ENCODE results near the gene MRPL42. TPM values are rescaled to one million over a fixed set of nuclear protein-coding genes. Genes with fewer than 3 reads are reported as not detected.
"Not testable (repeated sequence)": the region's sequence is repeated elsewhere in the genome, so short reads cannot be mapped to it uniquely, and the experiment has no call there.

The MRPL42 gene
- total and polyA plus RNA-seq, 12 donors, result 21.9 to 131 (median 81.9) TPM

- H3K4me1 ChIP-seq (replicated peaks in 1 of 2), result no peaks in the 10 kb centered on the region
- no peaks in the 10 kb centered on the region for H3K27me3 ChIP-seq
- intact Hi-C loops (cut with DNase I), result no loop called here
- H3K4me3 ChIP-seq, result no peak overlapping the region
- H3K36me3 ChIP-seq (replicated peaks in 1 of 2), result no peaks in the 10 kb centered on the region
- H3K9me3 ChIP-seq (replicated peaks in 1 of 3), result no peaks in the 10 kb centered on the region
- H3K27ac ChIP-seq, result no peak overlapping the region
- TF ChIP-seq, protein P1, sequence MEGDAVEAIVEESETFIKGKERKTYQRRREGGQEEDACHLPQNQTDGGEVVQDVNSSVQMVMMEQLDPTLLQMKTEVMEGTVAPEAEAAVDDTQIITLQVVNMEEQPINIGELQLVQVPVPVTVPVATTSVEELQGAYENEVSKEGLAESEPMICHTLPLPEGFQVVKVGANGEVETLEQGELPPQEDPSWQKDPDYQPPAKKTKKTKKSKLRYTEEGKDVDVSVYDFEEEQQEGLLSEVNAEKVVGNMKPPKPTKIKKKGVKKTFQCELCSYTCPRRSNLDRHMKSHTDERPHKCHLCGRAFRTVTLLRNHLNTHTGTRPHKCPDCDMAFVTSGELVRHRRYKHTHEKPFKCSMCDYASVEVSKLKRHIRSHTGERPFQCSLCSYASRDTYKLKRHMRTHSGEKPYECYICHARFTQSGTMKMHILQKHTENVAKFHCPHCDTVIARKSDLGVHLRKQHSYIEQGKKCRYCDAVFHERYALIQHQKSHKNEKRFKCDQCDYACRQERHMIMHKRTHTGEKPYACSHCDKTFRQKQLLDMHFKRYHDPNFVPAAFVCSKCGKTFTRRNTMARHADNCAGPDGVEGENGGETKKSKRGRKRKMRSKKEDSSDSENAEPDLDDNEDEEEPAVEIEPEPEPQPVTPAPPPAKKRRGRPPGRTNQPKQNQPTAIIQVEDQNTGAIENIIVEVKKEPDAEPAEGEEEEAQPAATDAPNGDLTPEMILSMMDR (IDR thresholded peaks at IDR 0.05), result no peak
- no peak for TF ChIP-seq POLR2A (IDR thresholded peaks at IDR 0.05)
- DNase-seq, result no peak
- 77 to 89% (median 82%) methylated on average over 4 of the region's 4 CpGs for WGBS, 4 donors
Measured at GRCh38 chr12:93552427-93552826, 85.1 kb downstream of the MRPL42 start.

GRCh38 chr12:93557879-93558278 is 90.6 kb downstream of the MRPL42 start:
- H3K4me3 ChIP-seq; intact Hi-C loops (cut with DNase I); H3K36me3 ChIP-seq (replicated peaks in 1 of 2); H3K27ac ChIP-seq; H3K27me3 ChIP-seq; H3K4me1 ChIP-seq (replicated peaks in 1 of 2); DNase-seq: not testable (repeated sequence)
- H3K9me3 ChIP-seq (replicated peaks in 1 of 3), result peaks cover 0 to 13% (median 7%) of the 10 kb centered on the region in 3 donors

GRCh38 chr12:93558685-93559084 is 91.4 kb downstream of the MRPL42 start:
- H3K4me1 ChIP-seq (replicated peaks in 1 of 2); H3K36me3 ChIP-seq (replicated peaks in 1 of 2); intact Hi-C loops (cut with DNase I); H3K4me3 ChIP-seq; DNase-seq; H3K27me3 ChIP-seq; H3K27ac ChIP-seq: not testable (repeated sequence)
- WGBS, 4 donors, result 90 to 100% (median 94%) methylated on average over 1 of the region's 1 CpG
- peaks cover 0 to 13% (median 7%) of the 10 kb centered on the region in 3 donors for H3K9me3 ChIP-seq (replicated peaks in 1 of 3)

DNA sequence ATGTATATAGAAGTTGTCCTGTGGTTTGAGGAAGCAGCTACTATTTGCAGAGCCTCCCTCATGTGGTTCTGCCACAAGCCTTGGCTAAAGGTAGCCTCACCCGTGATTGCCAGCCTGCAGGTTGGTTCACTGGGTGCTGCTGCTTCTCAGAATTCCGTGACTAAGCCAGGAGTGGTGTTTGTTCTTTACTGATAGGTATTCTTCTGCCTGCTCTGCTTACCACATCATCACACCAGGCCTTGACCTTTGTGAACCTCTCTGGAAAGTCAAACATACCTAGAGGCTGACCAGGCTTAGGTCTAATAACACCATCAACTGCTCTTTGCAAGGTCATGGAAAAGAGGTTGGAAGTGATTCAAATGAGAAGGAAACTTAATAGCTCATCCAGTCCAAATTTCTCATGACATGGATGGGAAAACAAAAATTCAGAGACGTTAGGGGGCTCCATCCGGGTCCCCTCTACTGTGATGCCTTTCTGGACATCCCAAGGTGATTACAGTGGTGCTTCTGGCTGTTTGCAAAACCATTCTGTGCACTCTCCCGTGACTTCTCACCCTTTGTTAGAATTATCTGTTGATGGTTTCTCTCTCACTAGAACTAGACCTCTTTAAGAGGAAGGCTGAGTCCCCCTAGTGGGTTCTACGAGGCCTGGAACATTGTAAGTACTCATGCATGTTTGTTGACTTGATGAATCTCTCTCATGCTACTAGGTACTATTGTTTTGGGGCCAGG is 96.7 kb downstream of the MRPL42 start:
- Histone ChIP-seq H3K9me3 (replicated peaks in 1 of 3) (peaks cover 0 to 7% (median under 1%) of the 10 kb centered on the region in 3 donors), H3K4me1 (replicated peaks in 1 of 2) (peaks cover 0 to 1% of the 10 kb centered on the region in 2 donors), H3K27me3 (no peaks in the 10 kb centered on the region), H3K27ac (no peak overlapping the region), H3K36me3 (replicated peaks in 1 of 2) (peaks cover 0 to 6% of the 10 kb centered on the region in 2 donors), H3K4me3 (no peak overlapping the region)
- 57 to 74% (median 61%) methylated on average over 6 of the region's 6 CpGs for WGBS, 4 donors
- intact Hi-C loops (cut with DNase I), result loop anchor here in 1 of 2 donors (10.0 kb wide), 1 partner anchor 541 kb away; no protein-coding TSS in a partner anchor
- TF ChIP-seq, protein P1 (IDR thresholded peaks at IDR 0.05), result no peak
- TF ChIP-seq POLR2A (IDR thresholded peaks at IDR 0.05), result no peak
- DNase-seq, result peak in 3 of 7 donors; percentile 10 to 59 (median 26)

GRCh38 chr12:93565760-93566159 is 98.4 kb downstream of the MRPL42 start:
- peaks cover 0 to 7% of the 10 kb centered on the region in 2 donors for H3K4me1 ChIP-seq (replicated peaks in 1 of 2)
- no peak for DNase-seq
- intact Hi-C loops (cut with DNase I), result loop anchor here (5.0 to 10.0 kb wide), 3 partner anchors 58 to 539 kb away; no protein-coding TSS in a partner anchor
- H3K9me3 ChIP-seq (replicated peaks in 1 of 3), result peaks cover 0 to 5% (median 0%) of the 10 kb centered on the region in 3 donors
- H3K27me3 ChIP-seq, result no peaks in the 10 kb centered on the region
- peaks cover 0 to 6% of the 10 kb centered on the region in 2 donors for H3K36me3 ChIP-seq (replicated peaks in 1 of 2)
- no peak overlapping the region for H3K27ac ChIP-seq
- TF ChIP-seq, protein P1 (IDR thresholded peaks at IDR 0.05), result no peak
- no peak for TF ChIP-seq POLR2A (IDR thresholded peaks at IDR 0.05)
- H3K4me3 ChIP-seq, result no peak overlapping the region
- 88 to 95% (median 90%) methylated on average over 3 of the region's 3 CpGs for WGBS, 4 donors

Small RNA genes lying within 50 kb of the gene (small RNA-seq; reads per million reads assigned to genes)
- 0 reads per million in 2 donors for gene RF00019

Other genes starting within 250 kb of the MRPL42 start
- 100 to 1,000 TPM in 7 of 9 donors, 10 to 100 TPM in 2; 52.9 to 195 (median 138) TPM for gene NUDT4, start 89.6 kb upstream of the MRPL42 start, total RNA-seq
- gene NUDT4, start 89.6 kb upstream of the MRPL42 start, polyA plus RNA-seq, result 100 to 1,000 TPM in 1 of 3 donors, 10 to 100 TPM in 2; 23.0 to 175 (median 29.6) TPM
- 100 to 1,000 TPM in 2 of 9 donors, 10 to 100 TPM in 7; 22.1 to 117 (median 78.5) TPM for gene UBE2N, start 25.6 kb upstream of the MRPL42 start, total RNA-seq
- gene UBE2N, start 25.6 kb upstream of the MRPL42 start, polyA plus RNA-seq, result 100 to 1,000 TPM in 1 of 3 donors, 10 to 100 TPM in 2; 36.4 to 186 (median 53.1) TPM
- 10 to 100 TPM; 30.7 to 66.4 (median 46.5) TPM for gene SOCS2, start 105.2 kb downstream of the MRPL42 start, total RNA-seq
- 10 to 100 TPM; 28.2 to 46.5 (median 29.4) TPM for gene SOCS2, start 105.2 kb downstream of the MRPL42 start, polyA plus RNA-seq
- 10 to 100 TPM; 27.4 to 70.1 (median 41.4) TPM for gene CRADD, start 209.9 kb downstream of the MRPL42 start, total RNA-seq
- gene CRADD, start 209.9 kb downstream of the MRPL42 start, polyA plus RNA-seq, result 10 to 100 TPM in 2 of 3 donors, 1 to 10 TPM in 1; 7.3 to 29.6 (median 14.6) TPM